22Rv1 (cell line): ENCODE results near the gene LLGL1.

Source experiments
- CTCF ChIP-seq: fragments of 450-650 bp; IDR thresholded peaks from 2 replicates; pipeline ENCODE4 v1.5.1; 2017; ENCODE audit warnings: mild to moderate bottlenecking
- ZFX ChIP-seq: fragments of 450-650 bp; IDR thresholded peaks from 2 replicates; pipeline ENCODE4 v1.6.1; 2017; ENCODE audit warnings: antibody characterized with exemption, borderline replicate concordance

DNA sequence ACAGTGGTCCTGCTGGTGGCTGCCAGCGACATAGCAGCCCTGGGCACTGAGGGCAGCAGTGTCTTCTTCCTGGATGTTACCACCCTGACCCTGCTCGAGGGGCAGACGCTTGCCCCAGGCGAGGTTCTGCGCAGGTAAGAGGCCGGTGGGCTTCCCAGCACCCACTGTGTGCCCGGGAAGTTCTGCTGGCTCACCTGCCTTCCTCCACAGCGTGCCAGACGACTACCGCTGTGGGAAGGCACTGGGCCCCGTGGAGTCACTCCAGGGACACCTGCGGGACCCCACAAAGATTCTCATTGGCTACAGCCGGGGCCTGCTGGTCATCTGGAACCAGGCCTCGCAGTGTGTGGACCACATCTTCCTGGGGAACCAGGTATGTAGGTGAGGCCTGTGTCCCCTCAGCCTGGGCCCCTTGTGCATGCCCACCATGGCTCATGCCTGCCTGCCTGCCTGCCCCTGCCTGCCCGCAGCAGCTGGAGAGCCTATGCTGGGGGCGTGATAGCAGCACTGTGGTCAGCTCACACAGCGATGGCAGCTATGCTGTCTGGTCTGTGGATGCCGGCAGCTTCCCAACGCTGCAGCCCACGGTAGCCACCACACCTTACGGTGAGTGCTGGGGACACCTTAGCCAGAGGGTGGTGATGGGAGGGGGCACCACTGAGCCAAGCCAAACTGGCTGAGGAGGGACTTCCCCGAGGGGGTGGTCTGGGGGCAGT lies 8.5 kb downstream of the LLGL1 start:
- TF ChIP-seq CTCF: no peak
- TF ChIP-seq ZFX: no peak
